ENCODE data around the gene ANAPC15.
"Not testable (repeated sequence)": the region's sequence is repeated elsewhere in the genome, so short reads cannot be mapped to it uniquely, and the experiment has no call there.

Gene ANAPC15

DNA sequence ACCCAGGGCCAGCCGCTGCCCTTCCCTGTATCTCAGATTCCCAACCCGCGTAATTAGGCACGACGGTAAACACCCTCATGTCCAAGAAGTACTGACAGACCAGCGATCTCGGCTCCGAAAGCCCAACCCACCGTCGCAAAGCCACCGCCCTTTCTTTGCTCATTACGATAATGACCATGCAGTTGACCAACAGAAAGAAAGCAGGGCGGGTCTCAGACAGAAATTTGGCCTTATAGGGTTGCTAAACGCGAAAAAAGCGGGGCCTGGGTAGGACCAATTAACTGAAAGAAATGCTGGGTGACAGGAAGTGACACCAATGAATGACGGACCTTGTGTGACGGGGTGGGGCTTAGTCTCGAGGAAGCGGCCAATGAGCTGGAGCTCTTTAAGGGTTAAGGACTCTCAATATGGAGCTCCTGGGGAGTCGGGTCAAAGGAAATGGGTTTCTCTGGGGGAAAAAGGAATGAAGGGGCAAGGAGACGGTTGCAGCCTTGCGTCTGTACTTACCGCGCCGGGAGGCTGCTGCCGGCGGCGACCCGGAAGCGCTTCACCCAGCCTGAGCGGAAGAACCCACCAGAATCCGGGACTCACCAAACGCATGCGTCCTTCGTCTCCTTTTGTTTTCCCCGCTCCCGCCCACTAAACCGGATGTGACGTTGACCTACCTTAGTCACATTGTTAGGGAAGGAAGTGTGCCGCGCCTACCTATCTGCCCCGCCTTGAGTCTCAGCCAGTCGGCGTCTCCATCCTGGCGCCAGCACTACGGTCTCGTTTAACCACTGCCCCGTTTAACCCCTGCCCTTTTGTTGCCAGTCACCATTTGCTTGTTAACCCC, at the start of gene ANAPC15:
Gene ANAPC15, minus strand, starts transcription at position 553 of the 835 bp plus-strand sequence. CDS start 1,419 bp downstream, outside the sequence.
- DNase-seq (ENCODE audit: extremely low read depth, low read depth): peak; percentile 100
- no peak for TF ChIP-seq CTCF (IDR thresholded peaks at IDR 0.05; ENCODE audit: low read depth, low read length, missing control alignments)
- peak within 1 kb of the TSS; percentile 65 for H3K4me3 ChIP-seq (replicated peaks; ENCODE audit: low read depth, low read length)

DNA sequence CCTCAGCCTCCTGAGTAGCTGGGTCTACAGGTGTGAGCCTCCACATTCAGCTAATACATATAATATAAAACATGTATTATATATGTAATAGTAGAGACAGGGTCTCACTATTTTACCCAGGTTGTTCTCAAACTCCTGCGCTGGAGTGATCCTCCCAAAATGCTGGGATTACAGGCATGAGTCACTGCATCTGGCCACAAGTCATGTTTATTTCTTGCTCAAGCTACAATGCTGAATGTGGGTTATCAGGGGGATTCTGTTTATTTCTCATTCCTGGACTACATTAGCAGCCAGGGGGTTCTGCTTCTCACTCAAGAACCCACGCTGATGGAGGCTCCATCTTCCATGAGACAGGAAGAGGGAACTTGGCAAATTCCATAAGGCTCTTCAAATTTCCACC, 47.8 kb upstream of the ANAPC15 start:
- DNase-seq (ENCODE audit: extremely low read depth, low read depth): no peak
- H3K4me3 ChIP-seq (replicated peaks; ENCODE audit: low read depth, low read length): no peak overlapping the region
- TF ChIP-seq CTCF (IDR thresholded peaks at IDR 0.05; ENCODE audit: low read depth, low read length, missing control alignments): no peak

DNA sequence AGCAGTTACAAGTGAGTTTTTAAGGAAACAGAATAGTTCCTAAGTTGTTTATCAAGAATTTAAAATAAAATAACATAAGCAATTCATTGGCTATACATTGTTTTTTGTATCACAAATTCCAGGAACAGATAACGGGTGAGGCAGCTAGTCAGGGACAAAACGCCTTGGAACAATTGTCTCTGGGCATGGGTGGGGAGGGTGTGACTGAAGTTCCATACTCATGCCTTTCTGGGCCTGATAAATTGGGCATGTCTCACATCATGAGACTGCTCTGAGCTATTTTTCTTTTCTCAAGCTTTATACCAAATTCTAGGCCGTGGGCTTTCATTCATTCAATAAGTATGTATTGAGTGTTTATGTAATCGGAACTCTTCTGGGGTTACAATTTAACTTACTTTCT, 44.6 kb upstream of the ANAPC15 start:
- TF ChIP-seq CTCF (IDR thresholded peaks at IDR 0.05; ENCODE audit: low read depth, low read length, missing control alignments): no peak
- DNase-seq (ENCODE audit: extremely low read depth, low read depth): no peak
- H3K4me3 ChIP-seq (replicated peaks; ENCODE audit: low read depth, low read length): no peak overlapping the region

GRCh38 chr11:72155751-72156150, 43.3 kb upstream of the ANAPC15 start:
- no peak for TF ChIP-seq CTCF (IDR thresholded peaks at IDR 0.05; ENCODE audit: low read depth, low read length, missing control alignments)
- DNase-seq (ENCODE audit: extremely low read depth, low read depth): no peak
- H3K4me3 ChIP-seq (replicated peaks; ENCODE audit: low read depth, low read length): no peak overlapping the region

- no peak overlapping the region for H3K4me3 ChIP-seq (replicated peaks; ENCODE audit: low read depth, low read length)
- DNase-seq (ENCODE audit: extremely low read depth, low read depth): no peak
- TF ChIP-seq CTCF (IDR thresholded peaks at IDR 0.05; ENCODE audit: low read depth, low read length, missing control alignments): no peak
These were observed 42.3 kb upstream of the ANAPC15 start for GRCh38 chr11:72154816-72155215.

GRCh38 chr11:72153874-72154273, 41.4 kb upstream of the ANAPC15 start:
- not testable (repeated sequence) for DNase-seq (ENCODE audit: extremely low read depth, low read depth)

DNA sequence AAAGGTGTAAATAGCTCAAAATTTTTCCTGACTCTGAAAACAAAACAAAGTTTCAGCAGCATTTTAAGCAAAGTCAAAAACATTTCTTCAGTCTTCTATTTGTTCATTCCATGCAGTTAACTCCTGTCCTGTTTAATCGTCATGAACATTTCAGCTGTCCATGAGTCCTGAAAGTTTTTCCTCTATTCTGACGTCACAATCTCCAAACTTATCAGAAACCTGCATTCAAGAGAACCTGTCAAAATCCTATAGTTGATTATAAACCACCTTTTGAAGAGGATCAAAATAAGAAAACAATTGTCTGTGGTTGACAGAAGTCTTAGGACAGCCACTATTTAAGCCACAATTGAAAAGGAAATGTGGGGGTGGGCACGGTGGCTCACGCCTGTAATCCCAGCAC, 38.4 kb upstream of the ANAPC15 start:
- DNase-seq (ENCODE audit: extremely low read depth, low read depth): no peak
- no peak overlapping the region for H3K4me3 ChIP-seq (replicated peaks; ENCODE audit: low read depth, low read length)
- no peak for TF ChIP-seq CTCF (IDR thresholded peaks at IDR 0.05; ENCODE audit: low read depth, low read length, missing control alignments)

More at GRCh38 chr11:72153874-72154273, 41.4 kb upstream of the ANAPC15 start:
- H3K4me3 ChIP-seq (replicated peaks; ENCODE audit: low read depth, low read length): not testable (repeated sequence)
